Activated effector memory CD4-positive, alpha-beta T cell treated with anti-CD3 and anti-CD28 coated beads, Interleukin-2, amount 50 U/mL, for 16 hours (primary cell): ENCODE results near the gene COL13A1.

Experiments used
- DNase-seq: peaks from one replicate; pipeline ENCODE4 v3.0.0-alpha.2; 2020

COL13A1 gene

DNA sequence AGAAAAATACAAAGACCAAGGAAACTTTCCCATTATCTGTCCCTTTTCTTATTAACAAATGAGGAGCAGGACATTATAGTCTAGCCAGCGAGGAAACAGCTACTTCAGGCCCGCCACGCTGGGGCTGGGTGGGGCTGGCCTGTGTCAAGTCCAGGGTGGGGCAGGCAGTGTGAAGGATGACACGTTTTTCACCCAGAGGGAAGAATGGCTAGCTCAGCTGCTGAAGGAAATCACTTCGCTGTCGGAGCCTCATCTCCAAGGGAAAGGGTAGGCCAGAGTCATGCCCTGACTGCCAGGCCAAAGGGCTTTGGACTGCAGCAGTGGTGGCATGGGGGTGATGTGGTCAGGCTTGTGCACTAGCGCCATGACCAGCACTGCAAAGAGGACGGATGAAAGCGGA, 24.4 kb downstream of the COL13A1 start:
- no peak for DNase-seq

- no peak for DNase-seq
Measured at GRCh38 chr10:69826789-69827554, 25.3 kb downstream of the COL13A1 start.

GRCh38 chr10:69828144-69828870, 26.6 kb downstream of the COL13A1 start:
- DNase-seq = no peak

GRCh38 chr10:69829775-69830174, 28.1 kb downstream of the COL13A1 start:
- DNase-seq = no peak

DNA sequence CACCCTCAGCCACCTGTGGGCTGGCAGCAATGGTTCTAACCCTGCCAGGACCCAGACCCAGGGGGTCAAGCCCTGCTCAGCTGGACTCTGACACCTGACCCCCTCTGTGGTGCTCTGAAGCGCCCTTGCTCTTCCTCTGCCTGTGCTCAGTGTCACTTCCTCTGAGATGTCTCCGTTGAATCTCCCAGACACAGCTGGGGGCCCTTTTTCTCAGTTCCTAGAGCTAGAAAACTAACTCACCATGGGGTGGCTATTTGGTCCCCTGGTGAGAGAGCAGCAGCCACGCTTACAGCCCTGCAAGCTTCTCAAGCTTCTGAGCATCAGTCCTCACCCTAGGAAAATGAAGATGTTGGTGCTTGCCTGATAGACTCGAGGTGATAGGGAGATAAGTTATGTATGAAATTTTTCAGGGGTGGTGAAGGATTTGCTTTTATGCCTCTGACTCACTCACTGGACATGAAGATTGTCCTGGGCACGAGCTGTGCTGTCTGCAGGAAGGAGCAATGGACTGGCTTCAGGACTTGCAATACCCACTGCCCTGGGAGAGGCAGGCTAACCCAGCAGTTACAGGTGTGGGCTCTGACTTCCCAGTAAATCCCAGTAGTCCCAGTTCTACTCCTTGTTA, 29.6 kb downstream of the COL13A1 start:
- DNase-seq = no peak

DNA sequence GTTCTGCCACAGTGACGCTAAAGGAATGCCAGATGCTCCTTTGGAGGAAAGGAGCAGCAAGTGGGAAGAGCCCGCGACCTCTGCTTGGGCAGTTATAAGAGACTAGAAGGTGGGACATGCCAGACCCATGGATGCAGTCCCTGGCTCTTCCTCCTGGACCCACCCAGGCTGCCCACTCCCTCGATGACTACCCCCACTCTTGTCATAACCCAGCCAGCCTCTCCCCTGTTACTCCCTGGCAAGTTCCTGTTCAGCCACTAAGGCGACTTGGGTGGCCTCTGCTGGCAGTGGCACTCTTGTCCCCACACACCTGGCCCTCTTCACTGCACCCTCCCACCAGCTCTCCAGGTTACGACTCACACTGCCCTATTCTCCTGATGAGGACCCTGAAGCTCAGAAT, 33.5 kb downstream of the COL13A1 start:
- DNase-seq = no peak

DNA sequence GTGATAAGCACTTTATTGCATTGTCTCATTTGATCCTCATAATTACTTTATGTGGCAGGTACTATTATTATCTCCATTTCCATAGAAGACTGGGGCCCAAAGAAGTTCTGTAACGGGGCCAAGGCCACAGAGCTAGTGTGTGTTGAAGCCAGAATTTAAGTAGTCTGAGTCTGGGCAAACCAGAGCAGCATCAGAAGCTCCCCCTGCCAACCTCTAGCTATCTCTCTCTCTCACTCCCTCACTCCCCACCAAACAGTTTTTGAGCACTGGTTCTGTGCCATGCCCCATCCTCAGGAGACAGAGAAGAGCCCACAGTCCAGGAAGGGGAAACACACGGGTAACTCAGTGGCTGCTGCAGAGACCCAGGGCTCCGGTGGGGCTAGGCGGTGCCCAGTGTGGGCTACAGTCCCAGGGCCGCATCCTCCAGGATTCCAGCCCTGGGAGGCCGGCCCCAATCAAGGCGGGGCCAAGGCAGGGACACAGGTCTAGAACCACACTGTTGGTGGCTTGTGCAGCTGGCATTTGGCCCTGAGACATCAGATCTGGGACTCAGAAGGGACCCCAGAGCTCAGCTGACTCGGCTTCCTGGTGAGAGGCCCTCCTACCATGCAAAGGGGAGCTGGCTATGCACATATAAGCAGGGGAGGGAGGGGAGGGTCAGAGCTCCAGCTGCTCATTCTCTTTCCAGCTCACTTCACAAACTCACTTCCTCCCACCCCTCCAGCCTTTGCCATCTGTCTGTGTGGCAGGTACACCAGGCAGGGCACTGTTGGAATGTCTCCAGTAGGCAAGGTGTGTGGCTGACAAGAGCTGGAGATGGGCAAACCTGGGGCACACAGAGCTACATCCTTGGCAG, 34.4 kb downstream of the COL13A1 start:
- DNase-seq = no peak

- DNase-seq = no peak
Measured at GRCh38 chr10:69836731-69837030, 35.0 kb downstream of the COL13A1 start.

- DNase-seq = no peak
Measured at GRCh38 chr10:69837261-69837660, 35.6 kb downstream of the COL13A1 start.

DNA sequence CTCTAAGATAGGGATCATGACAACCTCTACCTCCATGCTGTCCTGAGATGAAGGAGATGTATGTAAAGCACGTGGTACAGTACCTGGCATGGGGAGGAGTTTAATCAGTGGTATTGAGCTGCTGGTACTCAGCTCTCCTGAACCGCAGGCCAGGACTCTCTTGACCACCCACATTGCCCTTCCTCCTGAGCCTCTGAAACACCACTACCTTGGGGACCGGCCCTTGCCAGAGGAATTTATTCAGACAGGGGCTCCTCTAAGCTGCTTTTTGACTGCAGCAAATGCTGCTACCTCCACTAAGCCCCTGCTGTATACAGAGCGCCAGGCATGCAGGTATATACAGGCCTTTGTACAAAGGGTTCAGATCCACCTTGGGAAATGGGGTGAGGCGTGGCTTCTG, 36.7 kb downstream of the COL13A1 start:
- no peak for DNase-seq

- DNase-seq = no peak
Measured at GRCh38 chr10:69838853-69839252, 37.1 kb downstream of the COL13A1 start.

DNA sequence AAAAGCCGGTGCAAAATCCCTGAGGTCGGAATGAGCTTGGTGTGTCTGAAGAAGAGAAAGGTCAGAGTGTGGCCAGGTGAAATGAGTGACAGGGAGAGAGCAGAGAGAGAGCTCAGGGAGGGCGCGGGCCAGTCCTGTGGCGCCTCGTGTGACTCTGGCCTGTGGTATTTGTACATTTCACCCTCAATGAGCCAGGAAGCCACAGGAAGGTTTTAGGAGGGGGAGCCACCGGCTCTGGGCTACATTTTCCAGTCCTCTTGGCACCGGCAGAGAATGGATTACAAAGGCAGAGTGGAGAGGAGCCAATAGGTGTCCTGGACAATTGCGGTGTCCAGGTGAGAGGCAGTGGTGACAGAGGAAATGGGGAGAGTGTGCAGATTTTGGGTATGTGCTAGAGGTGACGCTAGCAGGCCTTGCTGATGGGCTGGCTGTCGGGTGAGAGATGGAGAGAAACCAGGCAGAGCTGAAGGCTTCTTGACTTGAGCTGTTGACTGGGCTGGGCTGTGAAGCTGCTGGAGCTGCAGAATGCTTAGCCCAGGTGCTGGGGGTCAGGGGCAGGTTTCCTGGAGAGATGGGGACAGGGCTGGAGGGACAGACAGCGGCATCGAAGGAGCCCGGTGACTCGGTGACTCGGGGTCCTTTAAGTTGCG, 38.1 kb downstream of the COL13A1 start:
- DNase-seq = no peak

DNA sequence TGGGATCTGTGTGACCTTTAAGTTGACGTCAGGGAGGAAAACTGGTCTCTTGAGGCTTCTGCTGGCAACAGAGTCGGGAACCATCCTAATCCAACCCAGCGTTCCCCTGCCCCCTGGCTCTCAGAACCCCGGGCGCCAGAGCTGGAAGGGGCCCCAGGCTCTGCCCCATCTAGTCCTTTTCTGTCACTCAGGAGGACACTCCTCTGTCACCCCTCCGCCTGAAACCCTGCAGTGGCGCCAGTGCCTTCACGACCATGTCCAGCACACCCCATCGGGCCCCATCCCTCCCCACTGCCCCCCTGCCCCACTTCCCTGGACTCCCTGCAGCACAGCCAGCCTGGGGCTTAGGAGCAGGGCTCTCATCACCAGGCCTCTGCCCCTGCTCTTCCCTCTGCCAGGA, 39.1 kb downstream of the COL13A1 start:
- no peak for DNase-seq

GRCh38 chr10:69842020-69842419, 40.3 kb downstream of the COL13A1 start:
- no peak for DNase-seq

DNA sequence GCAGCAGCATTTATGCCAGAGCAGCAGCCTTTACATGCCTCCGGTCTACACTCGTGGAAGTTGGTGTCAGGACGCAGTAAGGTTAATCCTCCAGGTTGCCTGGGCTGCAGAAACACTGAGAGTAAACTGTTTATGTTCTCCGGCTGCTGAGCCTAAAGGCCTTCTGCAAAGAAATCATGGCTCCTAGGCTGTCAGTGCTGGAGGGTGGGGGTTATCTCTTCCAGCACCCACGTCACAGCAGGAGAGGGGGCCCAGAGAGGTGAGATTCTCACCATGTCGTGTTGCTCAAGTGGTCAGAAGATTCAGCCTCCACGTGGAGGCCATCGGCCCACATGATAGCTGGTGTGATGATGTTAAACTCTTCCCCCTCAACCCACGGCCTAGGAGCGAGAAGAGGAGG, 41.2 kb downstream of the COL13A1 start:
- DNase-seq = no peak

GRCh38 chr10:69843923-69844322, 42.2 kb downstream of the COL13A1 start:
- no peak for DNase-seq

GRCh38 chr10:69844698-69845097, 43.0 kb downstream of the COL13A1 start:
- DNase-seq = no peak

DNA sequence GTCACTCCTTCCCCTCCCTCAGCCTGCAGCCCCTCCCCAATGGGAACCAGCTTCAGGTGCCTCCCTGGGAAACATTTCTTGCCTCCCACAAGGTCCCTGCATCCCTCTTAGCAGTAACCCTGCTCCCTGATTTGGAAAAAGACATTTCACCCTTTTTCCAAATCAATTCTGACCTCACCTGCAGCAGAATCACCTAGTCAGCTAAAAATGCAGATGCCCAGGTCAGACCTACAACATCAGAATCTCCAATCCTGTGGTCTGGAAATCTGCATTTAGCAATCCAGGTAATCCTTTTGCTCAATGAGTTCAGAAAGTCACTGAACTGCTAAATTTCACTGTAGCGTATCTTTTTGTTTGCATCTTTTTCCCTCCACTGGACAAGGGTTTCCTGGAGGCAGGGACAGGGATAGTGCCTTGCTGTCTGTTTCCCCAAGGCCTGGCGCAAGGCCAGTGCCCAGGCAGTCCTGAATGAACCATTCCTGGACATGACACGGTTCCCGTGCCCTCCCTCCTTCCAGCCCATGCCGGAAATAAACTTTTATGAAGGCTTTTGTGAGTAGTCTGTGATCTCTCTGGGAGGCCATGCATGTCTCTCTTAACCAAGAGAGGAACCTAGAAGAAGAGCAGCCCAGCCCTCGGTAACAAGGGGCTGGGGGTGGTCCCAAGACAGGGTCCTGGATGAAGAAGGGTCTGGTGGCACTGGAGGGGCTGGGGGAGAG, 44.0 kb downstream of the COL13A1 start:
- DNase-seq = no peak

- no peak for DNase-seq
Measured at GRCh38 chr10:69846293-69846921, 44.7 kb downstream of the COL13A1 start.

- DNase-seq = no peak
Measured at GRCh38 chr10:69847458-69847857, 45.8 kb downstream of the COL13A1 start.

- no peak for DNase-seq
Measured at GRCh38 chr10:69847883-69848282, 46.2 kb downstream of the COL13A1 start.

DNA sequence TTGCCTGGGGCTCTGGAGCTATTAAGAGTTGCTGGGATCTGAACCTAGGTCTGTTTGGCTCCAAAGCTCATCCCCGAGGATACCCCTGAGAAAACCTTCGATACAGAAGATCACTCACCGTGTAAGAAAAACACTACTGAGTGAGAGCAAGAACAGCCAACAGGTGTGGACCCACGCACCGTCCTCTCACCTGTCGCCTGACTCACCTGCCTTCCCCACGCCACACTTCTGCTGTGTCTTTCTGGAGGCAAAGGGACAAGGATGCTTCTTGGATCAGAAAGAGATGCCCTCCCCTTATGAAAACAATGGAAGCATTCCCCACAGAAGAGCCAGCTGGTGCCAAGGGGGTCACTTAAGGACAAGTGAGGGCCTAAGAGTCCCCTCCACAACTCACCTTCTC, 46.7 kb downstream of the COL13A1 start:
- no peak for DNase-seq
